Mucosa of descending colon (tissue), 3 donors: ENCODE data around the gene ERGIC2. TPM values are rescaled to one million over a fixed set of nuclear protein-coding genes. Genes with fewer than 3 reads are reported as not detected.
"Not testable (repeated sequence)": the region's sequence is repeated elsewhere in the genome, so short reads cannot be mapped to it uniquely, and the experiment has no call there.

Experiments
- ATAC-seq: fragments of 200-7000 bp; cut with Tn5 transposase; one replicate; pipeline ENCODE4 v1.9.1; 2020; ENCODE audit warnings: mild to moderate bottlenecking, moderate library complexity
- DNase-seq, 3 donors: peaks; one replicate each; pipeline ENCODE4 v3.0.0-alpha.2; 2020
- H3K36me3 ChIP-seq: fragments of 200-600 bp; one replicate; pipeline ENCODE4 v1.8.0; 2021; ENCODE audit warnings: low read depth, mild to moderate bottlenecking
- H3K4me1 ChIP-seq: fragments of 200-600 bp; one replicate; pipeline ENCODE4 v1.8.0; 2021; ENCODE audit warnings: low read depth, mild to moderate bottlenecking
- H3K4me3 ChIP-seq: fragments of 200-600 bp; one replicate; pipeline ENCODE4 v1.8.0; 2021; ENCODE audit warnings: mild to moderate bottlenecking
- H3K9me3 ChIP-seq: fragments of 200-600 bp; one replicate; pipeline ENCODE4 v1.8.0; 2021; ENCODE audit warnings: mild to moderate bottlenecking
- intact Hi-C, 2 donors: fragments of 100-400 bp; cut with DNase I in 1 of 2; cut with micrococcal nuclease in 1 of 2; formaldehyde crosslinking; loops; one replicate each; pipeline versions ENCODE4 v1.11.0 to v1.11.1; 2022; cut with DNase I, micrococcal nuclease
- total RNA-seq, 3 donors: library from RNA; stranded (reverse); fragmentation: NEBNext Ultra II Directional in 2 of 3; extraction: Animal tissue kit (Norgen Biotek cat#: 25700) in 2 of 3; gene quantifications; one replicate each; pipeline versions ENCODE4 v1.2.1 to v1.2.4, GENCODE V29; 2021 to 2023
- TF ChIP-seq, protein P1 (sequence below): fragments of 200-600 bp; IDR thresholded peaks from one replicate; pipeline ENCODE4 v1.8.0; 2022; ENCODE audit warnings: antibody characterized with exemption, mild to moderate bottlenecking
- donor health status: DM: no; HTN: no; CAD: no; lungs with moderate emphysema.
- donor health status: DM: no; HTN: no; CAD: no.
- donor health status: DM: no; HTN: yes; CAD: no.

ERGIC2 gene
- total RNA-seq, 3 donors from 2014 or later = 42.0 to 65.4 (median 45.1) TPM

- TF ChIP-seq, protein P1, sequence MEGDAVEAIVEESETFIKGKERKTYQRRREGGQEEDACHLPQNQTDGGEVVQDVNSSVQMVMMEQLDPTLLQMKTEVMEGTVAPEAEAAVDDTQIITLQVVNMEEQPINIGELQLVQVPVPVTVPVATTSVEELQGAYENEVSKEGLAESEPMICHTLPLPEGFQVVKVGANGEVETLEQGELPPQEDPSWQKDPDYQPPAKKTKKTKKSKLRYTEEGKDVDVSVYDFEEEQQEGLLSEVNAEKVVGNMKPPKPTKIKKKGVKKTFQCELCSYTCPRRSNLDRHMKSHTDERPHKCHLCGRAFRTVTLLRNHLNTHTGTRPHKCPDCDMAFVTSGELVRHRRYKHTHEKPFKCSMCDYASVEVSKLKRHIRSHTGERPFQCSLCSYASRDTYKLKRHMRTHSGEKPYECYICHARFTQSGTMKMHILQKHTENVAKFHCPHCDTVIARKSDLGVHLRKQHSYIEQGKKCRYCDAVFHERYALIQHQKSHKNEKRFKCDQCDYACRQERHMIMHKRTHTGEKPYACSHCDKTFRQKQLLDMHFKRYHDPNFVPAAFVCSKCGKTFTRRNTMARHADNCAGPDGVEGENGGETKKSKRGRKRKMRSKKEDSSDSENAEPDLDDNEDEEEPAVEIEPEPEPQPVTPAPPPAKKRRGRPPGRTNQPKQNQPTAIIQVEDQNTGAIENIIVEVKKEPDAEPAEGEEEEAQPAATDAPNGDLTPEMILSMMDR = no peak
- ATAC-seq (no peak), DNase-seq (no peak)
- H3K9me3 ChIP-seq = no peaks in the 10 kb centered on the region
- H3K36me3 ChIP-seq = no peaks in the 10 kb centered on the region
- H3K4me3 ChIP-seq = no peak overlapping the region
- H3K4me1 ChIP-seq = no peaks in the 10 kb centered on the region
- intact Hi-C loops = no loop called here
Observed at GRCh38 chr12:29299633-29300032, 81.3 kb downstream of the ERGIC2 start.

GRCh38 chr12:29291226-29291625 is 89.7 kb downstream of the ERGIC2 start:
- ATAC-seq (no peak), DNase-seq (no peak)
- TF ChIP-seq, protein P1 = no peak
- H3K4me1 ChIP-seq = no peaks in the 10 kb centered on the region
- no peaks in the 10 kb centered on the region for H3K9me3 ChIP-seq
- intact Hi-C loops = no loop called here
- H3K36me3 ChIP-seq = no peaks in the 10 kb centered on the region
- H3K4me3 ChIP-seq = no peak overlapping the region

GRCh38 chr12:29290475-29290874 is 90.5 kb downstream of the ERGIC2 start:
- intact Hi-C loops, H3K9me3 ChIP-seq, ATAC-seq, DNase-seq, H3K36me3 ChIP-seq, H3K4me3 ChIP-seq, H3K4me1 ChIP-seq: not testable (repeated sequence)

DNA sequence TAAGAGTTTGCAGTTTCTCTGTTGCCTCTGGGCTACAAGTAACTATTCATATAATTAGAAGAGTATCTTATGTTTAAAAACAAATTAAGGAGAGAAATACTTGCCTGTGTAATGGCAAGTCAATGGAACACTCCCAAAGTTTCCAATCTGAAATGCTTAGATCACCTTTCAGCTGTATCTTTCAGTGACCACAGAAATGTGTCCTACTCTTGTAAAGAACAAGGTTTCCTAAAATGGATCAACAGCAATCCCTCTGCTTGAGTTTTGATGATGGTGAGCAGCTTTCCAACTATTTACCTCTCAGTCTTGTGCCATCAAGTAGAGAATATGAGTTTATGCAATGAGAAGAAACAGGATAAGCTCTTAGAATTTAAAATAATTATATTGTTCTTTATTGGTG is 92.9 kb downstream of the ERGIC2 start:
- intact Hi-C loops = no loop called here
- TF ChIP-seq, protein P1 = no peak
- Histone ChIP-seq H3K4me1 (no peaks in the 10 kb centered on the region), H3K4me3 (no peak overlapping the region), H3K9me3 (no peaks in the 10 kb centered on the region), H3K36me3 (no peaks in the 10 kb centered on the region)
- ATAC-seq (no peak), DNase-seq (no peak)

GRCh38 chr12:29287622-29288021 is 93.3 kb downstream of the ERGIC2 start:
- Histone ChIP-seq H3K4me3 (no peak overlapping the region), H3K4me1 (no peaks in the 10 kb centered on the region), H3K36me3 (no peaks in the 10 kb centered on the region), H3K9me3 (no peaks in the 10 kb centered on the region)
- TF ChIP-seq, protein P1 = no peak
- intact Hi-C loops = no loop called here
- DNase-seq = no peak
- no peak for ATAC-seq

Other genes starting within 250 kb of the ERGIC2 start
- gene FAR2, start 231.9 kb downstream of the ERGIC2 start, total RNA-seq = 10 to 100 TPM; 39.7 to 93.0 (median 72.2) TPM
- gene OVCH1, start 116.5 kb upstream of the ERGIC2 start, total RNA-seq = under 1 TPM in 1 of 3 donors, not detected in 2; 0.70 TPM